Measurements from ENCODE around the gene NTRK2. TPM values are rescaled to one million over a fixed set of nuclear protein-coding genes. Genes with fewer than 3 reads are reported as not detected.

Gene NTRK2
- under 0.01 TPM in 2 replicates for total RNA-seq

GRCh38 chr9:84669288-84670137, at the start of gene NTRK2:
NTRK2 (plus strand) TSS chr9:84669729; CDS start chr9:84670749, 1,020 bp downstream.

All from subcutaneous preadipocyte (primary cell).